ENCODE results near the gene CLCN3.
A peak's percentile ranks its signal among the peaks of the same experiment; 100 is the strongest.
"Not testable (repeated sequence)": the region's sequence is repeated elsewhere in the genome, so short reads cannot be mapped to it uniquely, and the experiment has no call there.

Gene CLCN3

DNA sequence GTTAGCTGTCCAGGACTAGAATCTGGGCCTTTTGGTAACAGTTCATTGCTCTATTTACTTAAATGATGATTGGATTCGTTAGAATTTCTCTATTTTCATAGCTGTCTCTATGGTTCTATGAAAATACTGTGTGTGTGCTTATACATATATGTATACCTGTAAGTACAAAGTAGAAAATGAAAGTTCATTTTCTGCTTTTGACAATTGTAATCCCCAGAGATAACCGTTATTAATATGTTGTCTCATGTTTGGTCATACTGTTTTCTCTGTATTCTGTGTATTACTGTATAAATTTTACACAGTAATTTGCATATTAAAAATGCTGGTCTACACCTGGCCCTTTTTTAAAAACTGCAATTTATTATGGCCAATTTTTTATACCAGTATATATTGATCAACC is 55.4 kb downstream of the CLCN3 start:
- no peak overlapping the region for H3K4me3 ChIP-seq (ENCODE audit: low read length)
- TF ChIP-seq, protein P1, sequence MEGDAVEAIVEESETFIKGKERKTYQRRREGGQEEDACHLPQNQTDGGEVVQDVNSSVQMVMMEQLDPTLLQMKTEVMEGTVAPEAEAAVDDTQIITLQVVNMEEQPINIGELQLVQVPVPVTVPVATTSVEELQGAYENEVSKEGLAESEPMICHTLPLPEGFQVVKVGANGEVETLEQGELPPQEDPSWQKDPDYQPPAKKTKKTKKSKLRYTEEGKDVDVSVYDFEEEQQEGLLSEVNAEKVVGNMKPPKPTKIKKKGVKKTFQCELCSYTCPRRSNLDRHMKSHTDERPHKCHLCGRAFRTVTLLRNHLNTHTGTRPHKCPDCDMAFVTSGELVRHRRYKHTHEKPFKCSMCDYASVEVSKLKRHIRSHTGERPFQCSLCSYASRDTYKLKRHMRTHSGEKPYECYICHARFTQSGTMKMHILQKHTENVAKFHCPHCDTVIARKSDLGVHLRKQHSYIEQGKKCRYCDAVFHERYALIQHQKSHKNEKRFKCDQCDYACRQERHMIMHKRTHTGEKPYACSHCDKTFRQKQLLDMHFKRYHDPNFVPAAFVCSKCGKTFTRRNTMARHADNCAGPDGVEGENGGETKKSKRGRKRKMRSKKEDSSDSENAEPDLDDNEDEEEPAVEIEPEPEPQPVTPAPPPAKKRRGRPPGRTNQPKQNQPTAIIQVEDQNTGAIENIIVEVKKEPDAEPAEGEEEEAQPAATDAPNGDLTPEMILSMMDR (conservative IDR thresholded peaks at IDR 0.05; ENCODE audit: low read length), result no peak
- DNase-seq (ENCODE audit: low read depth), result no peak

DNA sequence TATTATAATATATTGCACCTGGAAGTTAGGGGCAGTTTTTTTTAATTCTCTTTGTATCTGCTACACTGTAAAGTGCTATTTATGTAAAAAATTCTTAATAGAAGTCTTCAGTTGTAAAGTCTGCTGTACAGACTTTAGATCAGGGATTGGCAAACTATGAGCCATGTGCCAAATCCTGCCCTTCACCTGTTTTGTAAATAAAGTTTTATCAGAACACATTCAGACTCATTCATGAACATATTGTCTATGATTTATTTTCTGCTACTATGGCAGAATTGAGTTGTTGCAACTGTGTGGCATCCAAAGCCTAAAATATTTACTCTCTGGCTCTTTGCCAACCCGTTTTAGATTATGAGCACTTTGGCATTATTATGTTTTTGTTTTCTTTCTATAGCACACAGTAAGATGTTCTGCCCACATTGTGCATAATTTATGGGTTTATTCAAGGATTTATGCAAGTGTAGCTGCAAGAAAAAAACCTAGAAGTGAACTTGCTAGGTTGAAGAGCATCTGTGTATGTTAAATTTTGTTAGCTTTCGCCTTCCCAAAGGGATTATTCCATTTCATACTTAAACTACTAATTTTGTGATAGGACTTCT is 56.9 kb downstream of the CLCN3 start:
- no peak overlapping the region for H3K4me3 ChIP-seq (ENCODE audit: low read length)
- TF ChIP-seq, protein P1 (conservative IDR thresholded peaks at IDR 0.05; ENCODE audit: low read length), result no peak
- no peak for DNase-seq (ENCODE audit: low read depth)

DNA sequence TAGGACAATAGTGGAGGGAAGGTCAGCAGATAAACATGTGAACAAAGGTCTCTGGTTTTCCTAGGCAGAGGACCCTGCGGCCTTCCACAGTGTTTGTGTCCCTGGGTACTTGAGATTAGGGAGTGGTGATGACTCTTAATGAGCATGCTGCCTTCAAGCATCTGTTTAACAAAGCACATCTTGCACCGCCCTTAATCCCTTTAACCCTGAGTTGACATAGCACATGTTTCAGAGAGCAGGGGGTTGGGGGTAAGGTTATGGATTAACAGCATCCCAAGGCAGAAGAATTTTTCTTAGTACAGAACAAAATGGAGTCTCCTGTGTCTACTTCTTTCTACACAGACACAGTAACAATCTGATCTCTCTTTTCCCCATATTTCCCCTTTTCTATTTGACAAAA is 58.1 kb downstream of the CLCN3 start:
- H3K4me3 ChIP-seq (ENCODE audit: low read length); DNase-seq (ENCODE audit: low read depth): not testable (repeated sequence)

DNA sequence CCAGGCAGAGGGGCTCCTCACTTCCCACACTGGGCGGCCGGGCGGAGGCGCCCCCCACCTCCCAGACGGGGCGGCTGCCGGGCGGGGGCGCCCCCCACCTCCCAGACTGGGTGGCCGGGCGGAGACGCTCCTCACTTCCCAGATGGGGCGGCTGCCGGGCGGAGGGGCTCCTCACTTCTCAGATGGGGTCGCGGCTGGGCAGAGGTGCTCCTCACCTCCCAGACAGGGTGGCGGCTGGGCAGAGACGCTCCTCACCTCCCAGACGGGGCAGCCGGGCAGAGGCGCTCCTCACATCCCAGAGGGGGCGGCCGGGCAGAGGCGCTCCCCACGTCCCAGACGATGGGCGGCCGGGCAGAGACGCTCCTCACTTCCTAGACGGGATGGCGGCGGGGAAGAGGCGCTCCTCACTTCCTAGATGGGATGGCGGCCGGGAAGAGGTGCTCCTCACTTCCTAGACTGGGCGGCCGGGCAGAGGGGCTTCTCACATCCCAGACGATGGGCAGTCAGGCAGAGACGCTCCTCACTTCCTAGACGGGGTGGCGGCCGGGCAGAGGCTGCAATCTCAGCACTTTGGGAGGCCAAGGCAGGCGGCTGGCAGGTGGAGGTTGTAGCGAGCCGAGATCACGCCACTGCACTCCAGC is 58.7 kb downstream of the CLCN3 start:
- DNase-seq (ENCODE audit: low read depth); H3K4me3 ChIP-seq (ENCODE audit: low read length): not testable (repeated sequence)

DNA sequence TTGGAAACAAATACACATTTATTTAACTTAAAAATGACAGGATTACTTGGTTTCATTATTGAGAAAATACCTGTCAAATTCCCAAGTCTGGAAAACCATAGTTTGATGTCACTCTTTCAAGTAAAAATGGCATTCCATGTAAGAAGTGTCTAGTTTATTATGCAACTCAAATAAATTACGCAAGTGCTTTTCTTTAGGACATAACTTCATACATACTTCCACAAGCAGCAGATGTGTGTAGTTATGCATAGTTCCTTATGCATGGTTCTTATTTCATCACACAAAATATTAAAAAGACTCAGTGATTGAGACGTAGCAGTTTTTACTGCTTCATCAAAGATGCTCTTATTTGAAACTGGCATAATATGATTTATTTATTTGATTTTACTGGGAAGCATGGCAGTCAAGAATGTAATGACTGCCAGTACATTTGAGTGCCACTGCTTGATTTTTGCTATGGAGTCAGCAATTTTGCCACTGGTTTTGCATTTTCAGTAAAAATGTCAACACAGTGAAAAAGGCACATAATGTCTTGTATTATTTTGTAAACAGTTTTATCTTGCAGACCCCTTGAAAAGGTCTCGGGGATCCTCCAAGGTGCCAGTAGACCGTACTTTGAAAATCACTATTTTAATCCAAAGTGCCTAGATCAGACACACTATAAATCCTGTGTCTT is 62.1 kb downstream of the CLCN3 start:
- no peak overlapping the region for H3K4me3 ChIP-seq (ENCODE audit: low read length)
- TF ChIP-seq, protein P1 (conservative IDR thresholded peaks at IDR 0.05; ENCODE audit: low read length), result no peak
- DNase-seq (ENCODE audit: low read depth), result peak; percentile 77

DNA sequence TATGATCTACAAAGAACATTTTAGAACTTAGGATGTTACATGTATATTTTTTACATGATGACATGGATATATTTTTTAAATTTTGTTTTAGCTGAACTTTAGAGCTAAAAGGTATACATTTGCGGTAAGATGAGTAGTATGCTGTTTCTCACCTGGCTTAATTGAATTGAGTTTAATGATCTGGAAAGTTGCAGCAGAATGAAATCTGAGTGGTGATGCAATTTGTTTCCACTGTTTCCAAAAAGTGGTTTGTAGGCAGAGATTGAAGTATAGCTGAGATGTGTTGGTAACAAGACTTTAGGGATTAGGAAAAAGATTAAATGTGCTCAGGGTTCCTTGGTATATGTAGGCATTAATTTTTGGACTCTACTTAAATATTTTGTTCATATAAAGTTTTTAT is 69.3 kb downstream of the CLCN3 start:
- TF ChIP-seq, protein P1 (conservative IDR thresholded peaks at IDR 0.05; ENCODE audit: low read length), result no peak
- H3K4me3 ChIP-seq (ENCODE audit: low read length), result no peak overlapping the region
- no peak for DNase-seq (ENCODE audit: low read depth)

DNA sequence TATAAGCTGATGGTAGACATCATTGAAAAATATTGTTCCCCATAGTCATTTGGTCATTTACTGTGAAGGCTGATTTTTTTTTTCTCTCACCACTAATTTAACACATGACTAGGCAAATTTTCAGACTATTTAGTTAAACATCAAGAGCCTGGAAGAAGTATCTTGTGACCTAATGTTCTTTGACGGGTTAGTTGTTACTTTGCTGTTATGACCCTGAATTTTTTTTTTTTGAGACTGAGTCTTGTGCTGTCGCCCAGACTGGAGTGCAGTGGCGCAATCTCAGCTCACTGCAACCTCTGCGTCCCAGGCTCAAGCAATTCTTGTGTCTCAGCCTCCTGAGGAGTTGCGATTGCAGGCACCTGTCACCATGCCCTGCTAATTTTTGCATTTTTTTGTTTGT is 70.4 kb downstream of the CLCN3 start:
- TF ChIP-seq, protein P1 (conservative IDR thresholded peaks at IDR 0.05; ENCODE audit: low read length), result no peak
- no peak overlapping the region for H3K4me3 ChIP-seq (ENCODE audit: low read length)
- DNase-seq (ENCODE audit: low read depth), result no peak

DNA sequence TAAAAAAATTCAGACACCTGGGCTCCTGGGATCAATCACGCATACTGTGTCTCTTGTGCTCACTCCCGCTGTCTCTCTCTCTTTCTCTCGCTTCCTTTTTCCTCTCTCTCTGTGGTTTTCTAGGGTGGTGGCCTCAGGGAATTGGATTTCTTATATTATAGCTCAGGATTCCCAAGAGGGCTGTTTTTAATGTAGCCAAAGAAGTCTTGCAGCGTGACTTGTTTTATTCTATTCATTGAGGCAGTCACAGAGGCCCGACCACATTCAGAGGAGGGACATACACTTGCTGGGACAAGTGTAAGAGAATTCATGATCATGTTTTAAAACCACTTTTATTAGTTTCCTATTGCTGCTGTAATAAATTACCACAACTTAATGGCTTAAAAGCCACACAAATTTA is 78.0 kb downstream of the CLCN3 start:
- TF ChIP-seq, protein P1 (conservative IDR thresholded peaks at IDR 0.05; ENCODE audit: low read length), result no peak
- no peak for DNase-seq (ENCODE audit: low read depth)

More for the DNA sequence above, 78.0 kb downstream of the CLCN3 start:
- H3K4me3 ChIP-seq (ENCODE audit: low read length), result no peak overlapping the region

Data from AG10803 (cell line).